Heart left ventricle (tissue), 16 donors: ENCODE measurements around the gene BRME1. TPM values are rescaled to one million over a fixed set of nuclear protein-coding genes. Genes with fewer than 3 reads are reported as not detected.

Experiments
- ATAC-seq, 4 donors: fragments of 200-7000 bp; cut with Tn5 transposase; one replicate each; pipeline ENCODE4 v1.9.1; 2020 to 2022; ENCODE audit warnings: moderate library complexity in 4 of 4, mild to moderate bottlenecking in 3 of 4, moderate number of reproducible peaks in 1 of 4
- DNase-seq, 5 donors: peaks; one replicate each; pipeline ENCODE4 v3.0.0-alpha.2; 2020
- H3K27ac ChIP-seq, 12 donors: fragments of 200-600 bp; sonication (generic) in 4 of 12; one replicate each; pipeline versions ENCODE4 v1.5.0 to v1.8.0; 2016 to 2022; ENCODE audit warnings: mild to moderate bottlenecking in 2 of 12
- H3K27me3 ChIP-seq, 9 donors: fragments of 200-600 bp; sonication (generic) in 2 of 9; one replicate each; pipeline versions ENCODE4 v1.5.1 to v1.8.0; 2016 to 2022; ENCODE audit warnings: mild to moderate bottlenecking in 3 of 9
- H3K36me3 ChIP-seq, 9 donors: fragments of 200-600 bp; sonication (generic) in 2 of 9; one replicate each; pipeline versions ENCODE4 v1.5.0 to v1.8.0; 2018 to 2022; ENCODE audit warnings: mild to moderate bottlenecking in 2 of 9
- H3K4me1 ChIP-seq, 12 donors: fragments of 200-600 bp; sonication (generic) in 4 of 12; one replicate each; pipeline versions ENCODE4 v1.5.0 to v1.8.0; 2016 to 2022; ENCODE audit warnings: mild to moderate bottlenecking in 3 of 12
- H3K4me3 ChIP-seq, 12 donors: fragments of 200-600 bp; sonication (generic) in 4 of 12; one replicate each; pipeline versions ENCODE4 v1.5.0 to v1.8.0; 2017 to 2022; ENCODE audit warnings: mild to moderate bottlenecking in 9 of 12, moderate library complexity in 4 of 12
- H3K9me3 ChIP-seq, 12 donors: fragments of 200-600 bp; sonication (generic) in 4 of 12; one replicate each; pipeline versions ENCODE4 v1.5.0 to v1.8.0; 2016 to 2022; ENCODE audit warnings: mild to moderate bottlenecking in 1 of 12
- CTCF ChIP-seq, 12 donors: fragments of 200-600 bp; sonication (generic) in 4 of 12; IDR thresholded peaks; one replicate each; pipeline versions ENCODE4 v1.5.0 to v1.8.0; 2018 to 2022; ENCODE audit warnings: antibody characterized with exemption in 12 of 12, mild to moderate bottlenecking in 5 of 12
- POLR2A ChIP-seq, 2 donors: fragments of 450-650 bp; IDR thresholded peaks; one replicate each; pipeline ENCODE4 v1.6.1; 2017; ENCODE audit warnings: antibody characterized with exemption in 2 of 2, mild to moderate bottlenecking in 2 of 2, moderate library complexity in 2 of 2
- WGBS, 4 donors: extraction: QIAGEN DNeasy Blood & Tissue Kit in 2 of 4; methylation state at CpG; one replicate each; pipeline versions ENCODE4 v1.1.5 to v1.1.7; 2013 to 2018; 5-methylcytosine and 5-hydroxymethylcytosine counted together
- intact Hi-C, 10 donors: fragments of 100-400 bp; cut with DNase I; formaldehyde crosslinking; loops; one replicate each; pipeline versions ENCODE4 v1.11.1 to v1.14.2; 2022
- polyA plus RNA-seq, 2 donors: library from polyadenylated mRNA; stranded (reverse); fragments of 200-250 nt; gene quantifications; one replicate each; pipeline ENCODE4 v1.2.3, GENCODE V29; 2013
- total RNA-seq, 9 donors: library from RNA; depleted of rRNA in 2 of 9; stranded (reverse); fragments of >200 nt in 2 of 9; fragmentation: NEBNext Ultra II Directional in 3 of 9; extraction: Animal tissue kit (Norgen Biotek cat#: 25700) in 3 of 9; gene quantifications; one replicate each; pipeline versions ENCODE4 v1.1.0 to v1.2.4, GENCODE V29; 2016 to 2023
- donor health status: ischemic (EF 13 %, LVEDD 7.1; RV severe dilation, severe dysfunction).
- donor health status: healthy with polysubstance abuse.
- donor health status: DM: no; HTN: yes; CAD: no.
- donor health status: DM: no; HTN: no; CAD: no.
- donor health status: ischemic (EF 25% LVEDD 6.9; RV normal size, moderate dysfunction).
- donor health status: ischemic (EF 25% LVEDD 5.7; RV mildly dilated, moderate dysfunction).
- donor health status: healthy.
- donor health status: DM: yes; HTN: yes; CAD: no.
- donor health status: ischemic (EF 35%, LVEDD 5.7; RV mildly dilated, moderate dysfunction).
- donor health status: nonischemic (EF 11% LVEDD 7.7; RV severe dilation, severe dysfunction).
- donor health status: DM: yes; HTN: yes; CAD: no.
- donor health status: PGD.
- donor health status: ischemic (EF 29% LVEDD 5.4; RV normal size, mild dysfunction).
- donor health status: nonischemic (EF 23%, LVEDD 6.1; RV moderate dilation, normal function).

BRME1 gene
- total and polyA plus RNA-seq, 11 donors, result 0.23 to 1.2 (median 0.70) TPM; not detected in 2

GRCh38 chr19:13931391-13932148 lies 25.7 kb upstream of the BRME1 start:
- TF ChIP-seq POLR2A (IDR thresholded peaks at IDR 0.05) (no peak), CTCF (IDR thresholded peaks at IDR 0.05) (no peak)
- H3K27me3 ChIP-seq, result peaks cover 0 to 27% (median 6%) of the 10 kb centered on the region in 9 donors
- 84 to 91% (median 88%) methylated on average over 15 to 30 of the region's 30 CpGs for WGBS, 4 donors
- intact Hi-C loops, result no loop called here
- DNase-seq (no peak), ATAC-seq (peak in 1 of 4 donors; percentile 11)
- H3K9me3 ChIP-seq, result no peaks in the 10 kb centered on the region
- H3K4me1 ChIP-seq, result peaks cover 0 to 9% (median 0%) of the 10 kb centered on the region in 12 donors
- H3K36me3 ChIP-seq, result peaks cover 0 to 29% (median 23%) of the 10 kb centered on the region in 9 donors
- no peak overlapping the region for H3K4me3 ChIP-seq
- H3K27ac ChIP-seq, result no peak overlapping the region

- TF ChIP-seq POLR2A (IDR thresholded peaks at IDR 0.05), result no peak
- no peak for TF ChIP-seq CTCF (IDR thresholded peaks at IDR 0.05)
- Histone ChIP-seq H3K36me3 (peaks cover 0 to 39% (median 27%) of the 10 kb centered on the region in 9 donors), H3K4me3 (no peak overlapping the region)
These were observed 24.5 kb upstream of the BRME1 start for GRCh38 chr19:13930402-13930801.

GRCh38 chr19:13929956-13930355 lies 24.0 kb upstream of the BRME1 start:
- Histone ChIP-seq H3K36me3 (peaks cover 0 to 43% (median 30%) of the 10 kb centered on the region in 9 donors), H3K4me1 (peaks cover 0 to 16% (median 2%) of the 10 kb centered on the region in 12 donors), H3K27ac (no peak overlapping the region), H3K9me3 (no peaks in the 10 kb centered on the region), H3K4me3 (no peak overlapping the region), H3K27me3 (peaks cover 0 to 11% (median 0%) of the 10 kb centered on the region in 9 donors)
- no peak for DNase-seq
- WGBS, 4 donors, result 87 to 94% (median 91%) methylated on average over 10 to 17 of the region's 17 CpGs
- TF ChIP-seq CTCF (IDR thresholded peaks at IDR 0.05), result no peak
- TF ChIP-seq POLR2A (IDR thresholded peaks at IDR 0.05), result no peak
- intact Hi-C loops, result no loop called here
- no peak for ATAC-seq

More at GRCh38 chr19:13930402-13930801, 24.5 kb upstream of the BRME1 start:
- Histone ChIP-seq H3K27ac (no peak overlapping the region), H3K27me3 (peaks cover 0 to 16% (median 0%) of the 10 kb centered on the region in 9 donors), H3K4me1 (peaks cover 0 to 16% (median 2%) of the 10 kb centered on the region in 12 donors), H3K9me3 (no peaks in the 10 kb centered on the region)
- DNase-seq (no peak), ATAC-seq (no peak)
- intact Hi-C loops, result no loop called here
- WGBS, 4 donors, result 87 to 90% (median 89%) methylated on average over 14 to 17 of the region's 17 CpGs

- ATAC-seq, result no peak
- Histone ChIP-seq H3K4me3 (no peak overlapping the region), H3K9me3 (no peaks in the 10 kb centered on the region), H3K36me3 (peaks cover 0 to 50% (median 36%) of the 10 kb centered on the region in 9 donors), H3K27ac (no peak overlapping the region), H3K4me1 (peaks cover 0 to 16% (median 2%) of the 10 kb centered on the region in 12 donors), H3K27me3 (peaks cover 0 to 5% (median 0%) of the 10 kb centered on the region in 9 donors)
- intact Hi-C loops, result no loop called here
- DNase-seq, result no peak
- TF ChIP-seq CTCF (IDR thresholded peaks at IDR 0.05) (no peak), POLR2A (IDR thresholded peaks at IDR 0.05) (no peak)
- 83 to 87% (median 86%) methylated on average over 3 to 12 of the region's 12 CpGs; no CpG with 5 or more reads in 1 of the 4 donors for WGBS, 4 donors
These were observed 23.4 kb upstream of the BRME1 start for GRCh38 chr19:13929340-13929739.
